NCI-H748 (cell line): ENCODE data around the gene SLC23A1.
"Not testable (repeated sequence)": the region's sequence is repeated elsewhere in the genome, so short reads cannot be mapped to it uniquely, and the experiment has no call there.

Source experiments
- DNase-seq: peaks from one replicate; lab custom pipeline; 2025; ENCODE audit not compliant: unreplicated experiment; lab: John Stamatoyannopoulos, UW

SLC23A1 gene

GRCh38 chr5:139371482-139372435 is 11.3 kb downstream of the SLC23A1 start:
- no peak for DNase-seq

GRCh38 chr5:139369181-139369580 is 13.9 kb downstream of the SLC23A1 start:
- DNase-seq = no peak

GRCh38 chr5:139368613-139369012 is 14.5 kb downstream of the SLC23A1 start:
- DNase-seq = no peak

GRCh38 chr5:139364466-139364865 is 18.6 kb downstream of the SLC23A1 start:
- DNase-seq = no peak

GRCh38 chr5:139363937-139364336 is 19.2 kb downstream of the SLC23A1 start:
- no peak for DNase-seq

GRCh38 chr5:139361835-139362429 is 21.2 kb downstream of the SLC23A1 start:
- DNase-seq = no peak

- no peak for DNase-seq
Observed at GRCh38 chr5:139360384-139360783, 22.7 kb downstream of the SLC23A1 start.

- no peak for DNase-seq
Observed at GRCh38 chr5:139358064-139358463, 25.0 kb downstream of the SLC23A1 start.

GRCh38 chr5:139355900-139356299 is 27.2 kb downstream of the SLC23A1 start:
- not testable (repeated sequence) for DNase-seq

- DNase-seq = no peak
Observed at GRCh38 chr5:139354186-139354585, 28.9 kb downstream of the SLC23A1 start.

- not testable (repeated sequence) for DNase-seq
Observed at GRCh38 chr5:139347863-139348262, 35.2 kb downstream of the SLC23A1 start.

- DNase-seq = not testable (repeated sequence)
Observed at GRCh38 chr5:139345442-139345841, 37.7 kb downstream of the SLC23A1 start.

GRCh38 chr5:139344177-139344576 is 38.9 kb downstream of the SLC23A1 start:
- no peak for DNase-seq

GRCh38 chr5:139343476-139343875 is 39.6 kb downstream of the SLC23A1 start:
- DNase-seq = no peak

GRCh38 chr5:139342423-139342723 is 40.7 kb downstream of the SLC23A1 start:
- no peak for DNase-seq

GRCh38 chr5:139341689-139342422 is 41.2 kb downstream of the SLC23A1 start, which contains the start of gene PAIP2:
Gene PAIP2 (plus strand): TSS chr5:139341854. CDS start chr5:139363785, 21,931 bp downstream.
- DNase-seq = peak; percentile 99

GRCh38 chr5:139341187-139341688 is 41.9 kb downstream of the SLC23A1 start:
- DNase-seq = no peak

GRCh38 chr5:139340051-139340450 is 43.0 kb downstream of the SLC23A1 start:
- DNase-seq = no peak

- peak; percentile 7 for DNase-seq
Observed at GRCh38 chr5:139335811-139336210, 47.3 kb downstream of the SLC23A1 start.
